PFSK-1 (cell line): ENCODE measurements around the gene ATP2A1.

Experiments used
- POLR2AphosphoS5 ChIP-seq: IDR thresholded peaks from 2 replicates; pipeline ENCODE4 v1.6.1; 2012; ENCODE audit warnings: low read depth, mild to moderate bottlenecking, control low read depth, low read length, moderate library complexity
- REST ChIP-seq, 2 experiments: IDR thresholded peaks; 2 replicates each; pipeline versions ENCODE4 v1.6.1 to v1.8.0; 2011 to 2012; ENCODE audit warnings: low read depth in 2 of 2, low read length in 2 of 2, control low read depth in 1 of 2, inconsistent platforms in 1 of 2, mild to moderate bottlenecking in 1 of 2, moderate library complexity in 1 of 2; ENCODE audit not compliant: insufficient read depth in 1 of 2

GRCh38 chr16:28898266-28898665 lies 20.0 kb downstream of the ATP2A1 start:
- TF ChIP-seq REST (IDR thresholded peaks at IDR 0.05; ENCODE audit: insufficient read depth in 1 of 2, low read depth in 2 of 2, low read length in 2 of 2) (no peak), POLR2AphosphoS5 (no peak)
